ENCODE measurements around the gene CACNA1G.

- TF ChIP-seq CTCF (IDR thresholded peaks at IDR 0.05) (no peak), EP300 (IDR thresholded peaks at IDR 0.05) (no peak), POLR2A (IDR thresholded peaks at IDR 0.05) (no peak)
These were observed 2.9 kb upstream of the CACNA1G start for GRCh38 chr17:50557630-50558029.
